Posterior cingulate gyrus (tissue), 11 donors: Measurements from ENCODE around the gene LMF1.
A peak's percentile ranks its signal among the peaks of the same experiment; 100 is the strongest.
"Not testable (repeated sequence)": the region's sequence is repeated elsewhere in the genome, so short reads cannot be mapped to it uniquely, and the experiment has no call there.

Experiments used
- DNase-seq, 10 donors: peaks; one replicate each; pipeline versions ENCODE4 v3.0.0 to v3.0.0-alpha.2; 2020 to 2021; ENCODE audit warnings: mixed read lengths in 3 of 10
- intact Hi-C: fragments of 100-400 bp; cut with DNase I; formaldehyde crosslinking; loops from one replicate; pipeline ENCODE4 v1.15.1; 2023

The LMF1 gene

GRCh38 chr16:962901-963814 is 7.6 kb downstream of the LMF1 start:
- intact Hi-C loops: no loop called here
- DNase-seq: peak in 3 of 10 donors; percentile 45 to 67 (median 58)

- peak in 3 of 10 donors; percentile 41 to 64 (median 57) for DNase-seq
- intact Hi-C loops: no loop called here
Measured at GRCh38 chr16:962366-962765, 8.4 kb downstream of the LMF1 start.

- DNase-seq: peak in 3 of 10 donors; percentile 42 to 65 (median 61)
- intact Hi-C loops: no loop called here
Measured at GRCh38 chr16:959232-960040, 11.3 kb downstream of the LMF1 start.

- peak in 3 of 10 donors; percentile 22 to 55 (median 43) for DNase-seq
- intact Hi-C loops: not testable (repeated sequence)
Measured at GRCh38 chr16:955766-956165, 15.0 kb downstream of the LMF1 start.

GRCh38 chr16:953818-954217 is 17.0 kb downstream of the LMF1 start:
- intact Hi-C loops: not testable (repeated sequence)

GRCh38 chr16:952321-952720 is 18.5 kb downstream of the LMF1 start:
- DNase-seq: peak in 2 of 10 donors; percentile 75 to 79
- intact Hi-C loops: no loop called here

More at GRCh38 chr16:953818-954217, 17.0 kb downstream of the LMF1 start:
- peak in 2 of 10 donors; percentile 22 to 76 for DNase-seq

- peak in 2 of 10 donors; percentile 67 to 76 for DNase-seq
- intact Hi-C loops: no loop called here
Measured at GRCh38 chr16:951660-952301, 19.0 kb downstream of the LMF1 start.

- intact Hi-C loops: not testable (repeated sequence)
Measured at GRCh38 chr16:950733-951573, 19.8 kb downstream of the LMF1 start.

GRCh38 chr16:948767-949166 is 22.0 kb downstream of the LMF1 start:
- peak in 1 of 10 donors; percentile 52 for DNase-seq

More at GRCh38 chr16:950733-951573, 19.8 kb downstream of the LMF1 start:
- peak in 2 of 10 donors; percentile 83 for DNase-seq

GRCh38 chr16:947922-948303 is 22.9 kb downstream of the LMF1 start:
- peak in 2 of 10 donors; percentile 69 to 81 for DNase-seq
- intact Hi-C loops: not testable (repeated sequence)

More at GRCh38 chr16:948767-949166, 22.0 kb downstream of the LMF1 start:
- intact Hi-C loops: not testable (repeated sequence)

- DNase-seq: peak in 2 of 10 donors; percentile 63 to 88
Measured at GRCh38 chr16:947255-947921, 23.4 kb downstream of the LMF1 start.

GRCh38 chr16:946048-946395 is 24.8 kb downstream of the LMF1 start:
- intact Hi-C loops: no loop called here
- peak in 2 of 10 donors; percentile 25 to 49 for DNase-seq

More at GRCh38 chr16:947255-947921, 23.4 kb downstream of the LMF1 start:
- intact Hi-C loops: no loop called here

- peak in 1 of 10 donors; percentile 39 for DNase-seq
Measured at GRCh38 chr16:945271-946047, 25.3 kb downstream of the LMF1 start.

GRCh38 chr16:943971-944370 is 26.8 kb downstream of the LMF1 start:
- intact Hi-C loops: no loop called here
- DNase-seq: peak in 2 of 10 donors; percentile 32 to 74

More at GRCh38 chr16:945271-946047, 25.3 kb downstream of the LMF1 start:
- intact Hi-C loops: no loop called here

GRCh38 chr16:942436-943060 is 28.2 kb downstream of the LMF1 start:
- intact Hi-C loops: no loop called here
- no peak for DNase-seq

- intact Hi-C loops: no loop called here
- DNase-seq: peak in 2 of 10 donors; percentile 48 to 52
Measured at GRCh38 chr16:939941-940340, 30.8 kb downstream of the LMF1 start.

GRCh38 chr16:939311-939710 is 31.5 kb downstream of the LMF1 start:
- intact Hi-C loops: no loop called here
- peak in 2 of 10 donors; percentile 56 to 57 for DNase-seq

GRCh38 chr16:938752-939151 is 32.0 kb downstream of the LMF1 start:
- intact Hi-C loops: no loop called here

More at GRCh38 chr16:938752-939151, 32.0 kb downstream of the LMF1 start:
- no peak for DNase-seq
